Neural cell (in vitro differentiated cells): Measurements from ENCODE around the gene PHLPP1.

ENCODE experiments used
- EP300 ChIP-seq: fragments of 450-650 bp; conservative IDR thresholded peaks from 2 replicates; pipeline ENCODE4 v1.6.1; 2014; ENCODE audit warnings: antibody characterized with exemption, mild to moderate bottlenecking, moderate library complexity; ENCODE audit not compliant: poor library complexity, severe bottlenecking
- EZH2 ChIP-seq: fragments of 200-600, 300-800 bp; shearing (Covaris generic), sonication (generic); IDR thresholded peaks from 2 replicates; pipeline ENCODE4 v1.6.1; 2014; ENCODE audit warnings: antibody characterized with exemption, low read length, borderline replicate concordance, mild to moderate bottlenecking; ENCODE audit not compliant: insufficient read depth, poor library complexity, severe bottlenecking
- TF ChIP-seq, protein P1 (sequence below): fragments of 450-650 bp; IDR thresholded peaks from 2 replicates; pipeline ENCODE4 v1.5.1; 2014; ENCODE audit warnings: antibody characterized with exemption, mild to moderate bottlenecking, moderate library complexity; ENCODE audit not compliant: poor library complexity, severe bottlenecking

DNA sequence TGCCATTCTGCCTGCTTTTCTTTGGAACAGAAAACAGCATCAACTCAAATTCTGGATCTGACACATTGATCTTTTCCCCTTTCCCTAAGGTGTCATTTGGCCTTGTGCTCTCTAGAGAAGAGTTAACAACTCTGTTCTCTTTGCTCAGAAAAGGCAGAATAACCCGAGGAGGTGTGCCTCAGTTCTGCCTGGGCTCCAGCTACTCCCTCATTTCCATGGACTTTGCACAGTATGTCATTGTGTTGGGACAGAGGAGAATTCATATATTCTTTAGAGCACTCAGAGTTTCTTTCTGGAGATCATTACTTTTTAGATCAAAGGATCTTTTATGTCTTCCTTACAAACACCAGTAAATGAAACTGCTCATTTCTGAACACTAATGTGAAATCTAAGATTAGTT, 249.1 kb downstream of the PHLPP1 start:
- TF ChIP-seq EZH2 (no peak), EP300 (no peak)
- TF ChIP-seq, protein P1, sequence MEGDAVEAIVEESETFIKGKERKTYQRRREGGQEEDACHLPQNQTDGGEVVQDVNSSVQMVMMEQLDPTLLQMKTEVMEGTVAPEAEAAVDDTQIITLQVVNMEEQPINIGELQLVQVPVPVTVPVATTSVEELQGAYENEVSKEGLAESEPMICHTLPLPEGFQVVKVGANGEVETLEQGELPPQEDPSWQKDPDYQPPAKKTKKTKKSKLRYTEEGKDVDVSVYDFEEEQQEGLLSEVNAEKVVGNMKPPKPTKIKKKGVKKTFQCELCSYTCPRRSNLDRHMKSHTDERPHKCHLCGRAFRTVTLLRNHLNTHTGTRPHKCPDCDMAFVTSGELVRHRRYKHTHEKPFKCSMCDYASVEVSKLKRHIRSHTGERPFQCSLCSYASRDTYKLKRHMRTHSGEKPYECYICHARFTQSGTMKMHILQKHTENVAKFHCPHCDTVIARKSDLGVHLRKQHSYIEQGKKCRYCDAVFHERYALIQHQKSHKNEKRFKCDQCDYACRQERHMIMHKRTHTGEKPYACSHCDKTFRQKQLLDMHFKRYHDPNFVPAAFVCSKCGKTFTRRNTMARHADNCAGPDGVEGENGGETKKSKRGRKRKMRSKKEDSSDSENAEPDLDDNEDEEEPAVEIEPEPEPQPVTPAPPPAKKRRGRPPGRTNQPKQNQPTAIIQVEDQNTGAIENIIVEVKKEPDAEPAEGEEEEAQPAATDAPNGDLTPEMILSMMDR, result no peak
